UCSD-AML1 (cell line): ENCODE measurements around the gene UBE2E2.

Experiments
- DNase-seq: peaks from one replicate; lab custom pipeline; 2025; ENCODE audit not compliant: unreplicated experiment; lab: John Stamatoyannopoulos, UW

UBE2E2 gene

DNA sequence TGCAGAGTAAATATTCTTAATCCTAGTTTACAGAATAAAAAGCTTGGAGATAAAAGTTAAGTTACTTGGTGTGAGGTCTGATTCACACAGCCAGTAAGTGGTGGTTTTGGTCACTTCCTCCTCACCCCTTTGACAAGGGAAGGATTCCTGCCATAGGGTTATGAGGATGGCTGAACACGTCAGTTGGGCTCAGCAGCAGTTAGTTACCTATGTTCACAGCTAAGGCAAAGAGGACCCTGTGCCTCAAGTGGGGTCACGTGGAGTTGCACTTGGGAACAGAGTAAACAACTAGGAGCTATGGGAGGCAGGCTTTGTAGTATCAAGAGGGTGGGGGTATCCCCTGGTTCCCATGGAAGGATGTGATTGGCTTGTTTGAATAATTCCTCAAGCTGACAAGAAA lies 232.2 kb downstream of the UBE2E2 start:
- no peak for DNase-seq

DNA sequence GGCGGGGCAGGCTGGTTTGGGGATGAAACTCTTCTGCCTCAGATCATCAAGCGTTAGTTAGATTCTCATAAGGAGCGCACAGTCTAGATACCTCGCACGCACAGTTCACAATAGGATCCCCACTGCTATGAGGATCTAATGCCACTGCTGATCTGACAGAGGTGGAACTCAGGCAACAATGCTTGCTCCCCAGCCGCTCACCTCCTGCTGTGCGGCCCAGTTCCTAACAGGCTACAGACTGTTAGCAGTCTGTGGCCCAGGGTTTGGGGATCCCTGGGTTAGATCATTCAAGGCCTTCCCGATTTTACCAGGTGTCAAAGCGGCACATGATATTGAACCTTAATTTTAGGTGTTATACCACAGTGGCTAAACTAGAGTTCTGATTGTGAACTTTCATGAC lies 232.8 kb downstream of the UBE2E2 start:
- no peak for DNase-seq

DNA sequence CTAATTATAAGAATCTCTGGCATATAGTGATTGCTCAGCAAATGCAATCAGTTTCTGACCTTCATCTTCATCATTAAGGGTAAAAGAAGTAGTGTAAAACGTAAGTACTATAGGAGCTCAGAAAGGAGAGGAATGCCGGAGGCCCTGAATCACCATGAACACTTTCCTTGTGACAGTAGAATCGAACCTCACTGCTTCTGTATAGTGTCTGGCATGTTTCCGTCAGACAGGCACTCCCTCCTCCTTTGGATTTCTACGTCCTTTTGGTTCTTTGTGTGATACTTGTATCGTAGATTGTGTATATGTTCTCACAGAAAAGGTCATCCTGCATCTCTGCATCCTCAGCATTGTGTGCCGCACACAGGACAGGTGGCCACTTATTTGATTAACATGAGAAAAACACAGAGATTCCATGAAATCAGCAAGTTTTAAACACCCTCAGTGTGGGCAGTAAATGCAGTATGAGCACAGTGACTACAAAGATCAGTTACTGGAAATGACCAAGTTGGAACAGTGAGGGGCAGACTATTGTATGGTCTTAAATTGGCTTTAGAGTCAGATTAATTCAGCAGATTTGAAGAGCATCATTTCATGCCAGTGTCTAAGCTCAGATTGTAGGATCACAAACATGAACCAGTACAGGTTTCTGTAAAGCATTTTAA lies 234.5 kb downstream of the UBE2E2 start:
- DNase-seq = no peak

DNA sequence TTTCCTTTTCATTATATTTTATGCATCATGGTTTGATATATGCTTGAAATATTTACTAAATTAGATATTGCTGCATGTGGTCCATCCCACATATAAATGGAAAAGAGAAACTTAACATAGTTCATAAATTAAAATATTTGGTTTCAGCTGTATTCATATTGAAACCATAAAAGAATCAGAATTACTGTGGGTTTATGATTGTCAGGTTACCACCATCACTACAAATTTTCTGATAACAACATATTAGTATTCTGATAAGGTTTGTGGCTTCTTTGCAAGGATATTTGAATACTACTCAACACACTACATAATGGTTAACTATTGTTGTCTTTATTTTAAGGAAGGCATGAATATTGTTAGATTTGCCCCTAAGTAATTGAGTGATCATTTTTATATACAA lies 235.5 kb downstream of the UBE2E2 start:
- no peak for DNase-seq

DNA sequence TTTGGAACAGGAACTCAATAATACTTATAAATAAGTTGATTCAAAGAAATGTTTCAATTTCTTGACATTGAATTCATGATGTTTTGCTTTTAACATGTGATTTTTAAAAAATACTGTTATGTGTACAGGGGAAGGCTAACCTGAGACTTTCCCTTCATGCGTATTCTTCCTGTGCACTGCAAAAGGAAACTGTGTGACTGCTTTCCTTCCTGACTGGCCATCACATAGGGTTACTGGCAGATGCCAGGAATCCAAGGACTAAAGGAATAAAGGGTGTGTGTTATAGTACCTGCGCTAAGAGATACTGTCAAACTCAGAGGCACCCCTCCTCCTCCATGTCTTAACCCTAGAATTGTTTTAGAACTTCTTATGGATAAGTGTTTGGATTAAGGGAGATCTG lies 236.0 kb downstream of the UBE2E2 start:
- DNase-seq = no peak

DNA sequence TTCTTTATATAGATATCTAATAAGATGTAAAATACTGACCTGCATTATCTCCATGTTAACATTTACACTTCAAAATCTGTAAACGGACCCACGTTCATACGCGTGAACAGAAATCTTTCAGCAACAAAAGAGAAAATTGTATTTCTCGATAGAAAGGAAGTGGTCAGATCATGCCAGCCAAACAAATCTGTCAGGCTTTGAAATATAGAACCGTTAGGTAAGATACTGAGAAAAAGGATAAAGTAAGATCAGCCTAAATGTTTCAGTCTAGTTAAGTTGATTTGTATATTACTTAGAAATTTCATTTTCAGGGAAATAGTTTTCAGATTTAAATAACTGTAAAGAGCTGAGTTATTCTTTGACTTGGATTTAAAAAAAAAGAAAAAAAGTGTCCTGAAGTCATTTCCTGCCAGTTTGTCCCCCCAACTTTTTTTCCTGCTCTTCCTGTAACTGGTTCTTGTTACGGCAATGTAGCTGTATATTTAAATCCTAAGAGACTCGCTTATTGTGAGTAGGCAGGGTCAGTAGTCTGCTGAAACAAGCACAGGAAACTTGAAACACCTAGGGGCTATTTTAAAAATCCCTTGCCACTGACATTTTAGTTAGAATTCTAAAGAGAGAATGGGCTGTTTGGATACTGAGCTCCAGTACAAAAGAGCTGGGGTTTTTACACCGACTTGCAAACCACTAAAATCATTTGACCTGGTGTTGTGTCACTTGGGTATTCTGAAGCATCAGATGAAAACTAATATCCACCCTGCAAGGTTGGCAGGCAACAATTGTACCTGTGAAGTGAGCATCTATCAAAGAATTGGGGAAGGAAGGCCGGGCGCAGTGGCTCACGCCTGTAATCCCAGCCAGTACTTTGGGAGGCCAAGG lies 237.5 kb downstream of the UBE2E2 start:
- no peak for DNase-seq

DNA sequence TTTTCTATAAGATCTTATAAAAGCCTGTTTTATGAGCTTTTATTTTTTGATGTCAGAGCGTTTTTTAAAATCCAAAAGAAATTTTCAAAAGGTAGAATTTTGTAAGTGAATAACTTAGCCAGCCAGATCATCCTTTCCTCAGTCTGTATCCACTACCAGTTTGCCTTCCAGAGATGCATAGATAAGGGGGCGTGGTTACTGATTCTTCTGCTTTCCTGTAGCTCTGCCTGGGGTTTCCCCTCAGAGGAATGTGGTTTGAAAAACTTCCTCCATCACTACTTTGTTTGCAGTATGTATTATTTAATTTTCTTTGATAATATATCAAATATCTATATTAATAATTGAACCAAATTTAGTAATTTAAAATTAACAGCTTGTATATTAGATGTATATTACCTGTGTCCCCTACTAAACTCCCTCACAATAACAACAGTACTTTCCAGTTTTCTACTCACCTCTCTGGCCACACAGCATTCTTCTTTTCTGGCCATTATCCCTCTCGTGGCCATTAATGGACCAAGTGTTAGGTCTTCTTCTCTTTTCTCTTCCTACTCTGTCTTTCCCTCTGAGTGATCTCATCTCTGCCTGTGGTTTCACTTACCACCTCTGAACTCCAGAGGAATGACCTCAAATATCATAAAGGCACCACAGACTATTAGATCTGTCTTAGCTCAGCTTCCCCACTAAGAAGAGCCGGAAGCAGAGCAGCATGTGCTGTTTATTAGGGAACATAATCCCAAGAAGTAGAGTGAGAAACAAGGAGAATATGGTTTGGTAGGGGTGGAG lies 239.7 kb downstream of the UBE2E2 start:
- DNase-seq = no peak

DNA sequence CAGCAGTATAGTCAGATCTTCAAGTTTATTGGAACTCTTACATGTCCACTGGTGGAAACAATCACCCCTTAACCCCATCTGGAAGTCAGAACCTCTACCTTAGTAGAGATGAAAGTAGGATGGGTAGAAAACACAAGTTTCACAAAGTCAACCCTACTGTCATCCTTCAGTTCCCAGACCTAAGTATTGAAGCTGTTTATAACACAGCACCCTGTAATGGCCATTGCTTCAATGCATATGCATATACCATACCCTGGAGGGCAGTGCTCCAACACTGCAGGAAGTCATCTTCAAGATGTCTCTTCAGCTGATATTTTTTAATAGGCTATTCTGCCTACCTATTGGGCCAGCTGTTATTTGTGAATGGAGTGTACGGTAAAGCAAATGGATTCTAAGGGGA lies 241.3 kb downstream of the UBE2E2 start:
- DNase-seq = no peak

DNA sequence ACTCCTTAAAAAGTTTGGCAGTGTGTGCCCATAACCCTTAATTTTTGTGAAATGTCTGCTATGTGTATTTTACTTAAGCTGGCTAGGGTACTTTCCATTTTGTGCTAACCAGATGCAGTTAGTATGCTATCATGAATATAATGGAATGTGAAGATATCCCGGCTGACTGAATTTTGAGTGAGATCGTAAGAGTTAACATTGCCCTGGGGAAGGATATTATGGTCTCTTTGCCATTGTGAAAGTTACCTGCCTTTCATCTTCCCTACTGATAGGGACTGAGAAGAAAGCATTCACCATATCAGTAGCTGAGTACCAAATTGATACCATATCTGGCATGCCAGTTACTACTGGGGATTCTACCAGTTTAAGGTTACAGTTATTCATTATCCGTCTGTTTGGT lies 243.2 kb downstream of the UBE2E2 start:
- DNase-seq = no peak

DNA sequence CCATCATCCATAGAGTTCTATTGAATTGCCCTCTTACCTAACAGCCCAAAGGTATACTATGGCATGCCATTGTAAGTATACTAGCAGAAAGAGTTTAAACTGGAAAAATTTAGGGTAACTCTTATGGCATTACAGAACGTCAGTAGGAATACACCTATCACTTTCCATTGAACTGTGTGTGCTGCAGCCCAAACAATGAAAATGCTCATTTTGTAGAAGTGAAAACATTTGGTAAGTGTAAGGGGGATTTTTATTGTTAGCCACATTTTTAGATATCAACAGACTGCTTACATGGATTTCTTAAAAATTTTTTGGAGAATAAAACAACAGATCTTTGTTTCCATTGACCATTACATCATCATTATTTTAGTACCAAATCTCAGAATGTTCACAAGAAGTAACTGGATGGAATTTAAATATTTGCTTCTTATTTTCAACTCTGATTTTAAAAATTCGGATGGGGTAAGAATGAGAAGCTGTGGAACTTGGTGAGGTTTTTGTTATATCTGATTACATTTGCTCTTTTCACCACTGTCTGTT lies 245.9 kb downstream of the UBE2E2 start:
- no peak for DNase-seq

DNA sequence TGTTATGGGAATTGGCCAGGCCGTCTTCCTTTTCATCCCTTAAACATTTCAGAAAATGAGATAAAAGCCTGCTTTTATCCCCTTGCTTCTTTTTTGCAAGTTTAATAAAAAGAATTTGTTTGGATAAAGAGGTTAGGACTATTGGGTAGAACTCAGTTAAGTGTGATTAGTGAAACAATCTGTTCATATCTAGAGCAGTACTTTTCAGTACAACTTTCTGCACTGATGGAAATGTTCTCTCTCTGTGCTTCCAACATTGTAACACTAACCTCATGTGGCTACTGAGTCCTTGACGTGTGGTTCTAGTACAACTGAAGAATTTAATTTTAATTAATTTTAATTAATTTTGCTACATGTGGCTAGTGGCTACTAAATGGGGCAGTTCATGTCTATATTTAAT lies 246.9 kb downstream of the UBE2E2 start:
- DNase-seq = no peak

DNA sequence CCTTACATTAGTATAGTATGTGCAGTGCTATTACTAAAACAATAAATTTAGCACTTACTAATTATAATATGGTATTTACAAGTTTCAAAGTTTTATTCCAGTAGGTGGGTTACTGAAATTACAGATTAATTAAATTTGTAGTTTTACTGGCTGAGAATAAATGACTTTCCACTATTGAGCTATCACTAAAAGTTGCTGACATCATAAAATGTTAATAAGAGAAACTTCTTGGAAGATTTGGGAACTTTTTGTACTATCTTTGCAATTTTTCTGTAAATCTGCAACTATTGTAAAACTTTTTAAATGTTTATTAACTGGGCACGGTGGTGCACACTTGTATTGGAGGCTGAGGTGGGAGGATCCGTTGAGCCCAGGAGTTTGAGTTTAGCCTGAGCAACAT lies 247.7 kb downstream of the UBE2E2 start:
- DNase-seq = no peak

DNA sequence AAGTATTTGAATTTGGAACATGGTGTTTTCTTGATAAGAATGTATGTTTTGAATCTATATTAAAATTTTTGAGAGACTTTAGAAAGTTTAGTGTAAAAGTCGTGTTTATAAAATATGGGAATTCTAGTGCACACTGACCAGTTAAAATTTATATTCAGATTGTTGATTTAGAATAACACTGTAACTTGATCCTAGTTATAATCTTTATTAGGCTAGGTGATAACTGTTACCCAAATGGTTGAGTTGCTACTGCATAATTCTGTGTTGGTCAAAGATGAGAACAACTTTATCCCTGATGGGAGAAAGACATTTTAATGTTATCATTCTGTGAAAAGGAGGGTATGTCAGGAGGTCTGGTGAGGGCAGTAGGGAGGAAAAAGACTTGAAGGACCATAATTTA lies 249.3 kb downstream of the UBE2E2 start:
- no peak for DNase-seq

DNA sequence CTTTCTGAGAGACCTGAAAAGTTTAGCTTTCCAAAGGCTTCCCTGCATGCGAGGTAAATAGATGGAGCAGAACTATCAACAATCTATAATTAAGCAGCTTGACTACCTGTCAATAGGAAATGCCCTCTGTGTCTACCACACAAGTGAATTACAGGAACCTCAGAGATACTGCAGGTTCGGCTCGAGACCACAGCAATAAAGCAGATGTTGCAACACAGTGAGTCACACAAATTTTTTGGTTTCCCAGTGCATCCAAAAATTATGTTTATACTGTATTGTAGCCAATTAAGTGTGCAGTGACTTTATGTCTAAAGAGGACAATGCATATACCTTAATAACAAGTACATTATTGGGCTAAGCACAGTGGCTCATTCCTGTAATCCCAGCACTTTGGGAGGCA lies 252.0 kb downstream of the UBE2E2 start:
- DNase-seq = no peak

DNA sequence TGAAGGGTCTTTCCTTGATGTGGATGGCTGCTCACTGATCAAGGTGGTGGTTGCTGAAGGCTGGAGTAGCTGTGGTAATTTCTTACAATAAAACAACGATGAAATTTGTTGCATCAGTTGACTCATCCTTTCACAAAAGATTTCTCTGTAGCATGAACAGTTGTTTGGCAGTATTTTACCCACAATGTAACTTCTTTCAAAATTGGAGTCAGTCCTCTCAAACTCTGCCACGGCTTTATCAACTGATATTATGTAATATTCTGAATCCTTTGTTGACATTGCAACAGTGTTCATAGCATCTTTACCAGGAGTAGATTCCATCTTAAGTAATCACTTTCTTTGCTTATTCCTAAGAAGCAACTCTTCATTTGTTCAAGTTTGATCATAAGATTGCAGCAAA lies 252.6 kb downstream of the UBE2E2 start:
- DNase-seq = no peak

DNA sequence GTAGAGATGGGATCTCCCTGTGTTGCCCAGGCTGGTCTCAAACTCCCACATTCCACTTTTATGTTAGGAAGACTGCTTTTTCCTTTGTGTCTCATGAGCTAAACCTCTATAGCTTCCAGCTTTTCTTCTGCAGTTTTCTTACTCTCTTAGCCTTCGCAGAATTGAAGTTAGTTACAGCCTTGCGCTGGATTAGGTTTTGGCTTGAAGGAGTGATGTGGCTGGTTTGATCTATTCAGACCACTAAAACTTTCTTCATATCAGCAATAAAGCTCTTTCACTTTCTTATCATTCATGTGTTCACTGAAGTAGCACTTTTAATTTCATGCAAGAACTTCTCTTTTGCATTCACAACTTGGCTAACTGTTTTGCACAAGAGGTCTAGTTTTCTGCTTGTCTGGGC lies 254.6 kb downstream of the UBE2E2 start:
- DNase-seq = no peak

DNA sequence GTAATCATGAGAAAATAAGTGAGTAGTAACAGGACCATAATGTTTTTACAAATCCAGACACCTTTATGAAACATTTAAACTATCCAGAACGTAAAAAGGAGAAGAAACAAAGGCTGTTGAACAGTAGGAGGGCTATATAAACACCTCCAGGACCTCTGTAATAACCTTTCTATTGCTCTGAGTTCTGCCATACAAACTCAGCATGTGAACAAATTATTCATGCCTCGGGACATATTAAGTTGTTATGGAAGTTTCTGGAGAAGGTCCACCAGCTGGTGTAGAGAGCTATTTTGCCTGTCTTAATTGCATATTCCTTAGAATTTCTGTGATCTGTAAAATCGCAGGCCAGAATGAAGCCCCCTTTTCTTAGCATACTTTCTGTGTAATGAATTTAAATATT lies 256.3 kb downstream of the UBE2E2 start:
- no peak for DNase-seq

DNA sequence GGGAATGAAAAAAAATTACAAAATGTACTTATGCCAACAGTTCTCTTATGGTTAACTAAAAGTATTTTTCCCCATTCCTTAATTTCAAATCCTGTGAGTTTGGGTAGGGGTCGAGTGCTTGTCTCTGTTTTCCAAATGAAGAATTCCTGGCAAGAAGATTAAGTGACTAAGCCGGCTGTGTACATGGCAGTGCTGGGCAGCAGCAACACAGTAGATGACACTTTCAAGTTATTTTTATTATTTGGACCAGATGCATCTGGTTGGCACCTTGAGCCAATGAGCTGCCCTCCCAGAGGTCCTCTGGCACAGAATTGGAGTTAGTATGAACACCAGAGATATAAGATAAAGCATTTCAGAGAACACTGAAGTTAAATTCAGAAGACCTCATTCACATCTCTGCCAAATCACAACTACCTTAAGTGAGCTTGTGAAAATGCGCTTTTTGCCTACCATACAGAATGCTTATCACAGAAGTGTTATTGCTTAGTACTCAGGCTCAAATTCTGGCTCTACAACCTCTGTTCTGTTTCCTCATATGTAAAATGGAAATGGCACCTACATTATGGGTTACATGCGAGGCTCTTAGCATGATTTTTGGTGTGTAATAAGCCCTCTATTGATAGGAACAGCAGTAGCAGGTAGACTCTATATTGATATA lies 256.9 kb downstream of the UBE2E2 start:
- DNase-seq = no peak

DNA sequence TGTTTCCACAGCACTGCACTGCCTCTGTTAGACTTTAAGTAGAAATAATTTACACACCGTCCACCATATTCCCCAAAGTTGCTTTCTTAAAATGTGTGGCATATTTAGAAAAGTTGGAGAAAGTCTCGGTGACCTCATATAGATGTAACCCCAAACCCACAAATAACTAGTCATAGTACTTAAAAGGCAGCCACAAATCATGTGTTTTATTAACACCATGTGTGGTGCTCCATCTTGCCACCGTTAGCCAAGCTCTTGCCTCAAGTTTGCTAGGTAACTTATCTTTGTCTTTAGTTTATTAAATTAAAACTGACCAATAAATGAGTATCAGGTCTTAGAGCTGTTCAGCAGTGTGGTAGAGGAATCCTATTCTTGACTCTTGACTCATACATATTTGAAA lies 257.9 kb downstream of the UBE2E2 start:
- no peak for DNase-seq

DNA sequence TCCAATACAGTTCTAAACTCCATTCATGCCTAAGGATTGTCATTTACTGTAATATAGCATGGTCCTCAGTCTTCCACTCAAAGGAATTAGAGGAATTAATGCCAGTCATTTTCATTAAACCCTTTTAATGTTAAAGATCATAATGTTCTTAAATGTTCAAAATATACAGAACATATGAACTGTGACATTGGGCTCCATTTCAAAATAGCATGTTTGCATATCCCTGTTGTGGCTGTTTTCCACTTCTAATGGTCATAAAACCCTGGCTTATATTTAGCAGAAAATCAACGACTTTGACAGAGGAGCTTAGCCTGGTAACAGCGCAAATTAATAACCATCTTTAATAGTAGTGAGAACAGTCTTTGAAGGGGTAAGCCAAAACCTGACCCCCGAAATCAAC lies 260.7 kb downstream of the UBE2E2 start:
- no peak for DNase-seq

DNA sequence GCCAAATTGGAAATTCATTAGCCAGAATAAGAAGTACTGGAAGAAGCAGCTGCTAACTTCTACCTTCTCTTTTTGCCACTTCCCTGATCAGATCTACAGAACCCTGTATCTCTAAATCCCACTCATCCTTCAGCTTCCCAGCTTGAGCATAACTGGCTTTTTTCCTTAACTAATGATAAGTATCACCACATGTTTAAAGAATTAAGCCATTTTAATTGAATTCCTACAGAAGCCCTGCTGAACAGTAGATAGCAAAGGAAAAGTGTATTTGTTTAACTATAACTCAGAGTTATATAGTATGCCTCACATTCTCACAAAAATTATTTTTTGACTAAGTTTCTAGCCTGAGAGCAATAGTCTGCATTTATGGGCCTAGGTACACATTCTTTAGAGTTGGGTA lies 262.4 kb downstream of the UBE2E2 start:
- DNase-seq = no peak
